ENCODE data around the gene ALCAM.

ALCAM gene

GRCh38 chr3:105440113-105440512 is 73.4 kb downstream of the ALCAM start:
- TF ChIP-seq ESRRG (CRISPR knock-in tag; IDR thresholded peaks at IDR 0.05), result no peak
- TF ChIP-seq RARB (CRISPR knock-in tag; IDR thresholded peaks at IDR 0.05), result no peak
- no peak for TF ChIP-seq CREB5 (CRISPR knock-in tag; IDR thresholded peaks at IDR 0.05; ENCODE audit: low read depth)
- TF ChIP-seq PATZ1 (CRISPR knock-in tag; IDR thresholded peaks at IDR 0.05; ENCODE audit: borderline replicate concordance), result no peak
- ATAC-seq, result no peak

DNA sequence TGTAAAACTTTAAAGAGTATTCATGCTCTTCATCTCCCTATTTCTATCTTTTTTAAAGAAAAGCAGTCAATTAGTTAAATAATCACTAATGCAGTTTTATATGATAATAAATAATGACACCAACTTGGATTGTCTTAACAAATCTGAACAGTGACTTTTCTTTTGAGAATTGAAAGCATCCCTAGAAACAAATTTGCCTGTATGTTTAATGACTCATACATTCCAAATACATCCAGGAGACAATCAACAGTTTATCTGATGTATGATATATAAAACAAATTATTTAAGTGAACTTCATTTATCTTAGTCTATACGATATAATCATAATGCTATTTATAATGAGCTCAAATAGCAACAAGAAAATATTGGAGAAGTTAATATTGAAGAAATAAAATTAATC is 78.0 kb downstream of the ALCAM start:
- no peak for TF ChIP-seq OSR1 (CRISPR knock-in tag; IDR thresholded peaks at IDR 0.05)
- peak; percentile 69 for TF ChIP-seq ISL1 (CRISPR knock-in tag; IDR thresholded peaks at IDR 0.05)
- peak; percentile 38; the same call in 1 of the 3 replicates for ATAC-seq

GRCh38 chr3:105448338-105448982 is 81.8 kb downstream of the ALCAM start:
- TF ChIP-seq TCF4 (CRISPR knock-in tag; IDR thresholded peaks at IDR 0.05; ENCODE audit: borderline replicate concordance), result peak; percentile 25; the same call in 1 of the 2 replicates
- TF ChIP-seq, protein P1, sequence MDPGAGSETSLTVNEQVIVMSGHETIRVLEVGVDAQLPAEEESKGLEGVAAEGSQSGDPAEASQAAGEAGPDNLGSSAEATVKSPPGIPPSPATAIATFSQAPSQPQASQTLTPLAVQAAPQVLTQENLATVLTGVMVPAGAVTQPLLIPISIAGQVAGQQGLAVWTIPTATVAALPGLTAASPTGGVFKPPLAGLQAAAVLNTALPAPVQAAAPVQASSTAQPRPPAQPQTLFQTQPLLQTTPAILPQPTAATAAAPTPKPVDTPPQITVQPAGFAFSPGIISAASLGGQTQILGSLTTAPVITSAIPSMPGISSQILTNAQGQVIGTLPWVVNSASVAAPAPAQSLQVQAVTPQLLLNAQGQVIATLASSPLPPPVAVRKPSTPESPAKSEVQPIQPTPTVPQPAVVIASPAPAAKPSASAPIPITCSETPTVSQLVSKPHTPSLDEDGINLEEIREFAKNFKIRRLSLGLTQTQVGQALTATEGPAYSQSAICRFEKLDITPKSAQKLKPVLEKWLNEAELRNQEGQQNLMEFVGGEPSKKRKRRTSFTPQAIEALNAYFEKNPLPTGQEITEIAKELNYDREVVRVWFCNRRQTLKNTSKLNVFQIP (CRISPR knock-in tag; IDR thresholded peaks at IDR 0.05; ENCODE audit: borderline replicate concordance, low read depth), result no peak
- peak; percentile 67 for ATAC-seq

DNA sequence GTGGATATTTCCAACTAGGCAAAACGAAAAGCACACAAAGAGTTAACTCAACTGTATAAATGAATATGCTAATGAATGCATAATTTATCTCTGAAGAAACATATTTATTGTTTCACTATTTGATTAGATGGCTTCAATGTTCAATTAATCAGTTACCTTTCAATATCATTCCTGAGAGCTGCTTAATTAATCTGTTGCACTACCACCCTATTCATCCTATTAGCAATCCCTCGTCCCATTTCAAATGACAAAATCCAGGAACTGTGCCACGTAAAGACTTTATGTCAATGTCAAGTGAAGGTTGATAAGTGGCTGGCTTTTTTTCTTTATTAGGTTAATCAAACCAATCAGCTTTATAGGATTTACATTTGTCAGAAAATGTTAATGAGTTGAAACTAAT is 82.7 kb downstream of the ALCAM start:
- ATAC-seq, result no peak

More for the DNA sequence above, 82.7 kb downstream of the ALCAM start:
- TF ChIP-seq ISL1 (CRISPR knock-in tag; IDR thresholded peaks at IDR 0.05) (no peak), BACH2 (CRISPR knock-in tag; IDR thresholded peaks at IDR 0.05; ENCODE audit: borderline replicate concordance) (no peak), TOX (CRISPR knock-in tag; IDR thresholded peaks at IDR 0.05; ENCODE audit: borderline replicate concordance) (no peak), PATZ1 (CRISPR knock-in tag; IDR thresholded peaks at IDR 0.05; ENCODE audit: borderline replicate concordance) (no peak), ZFP3 (CRISPR knock-in tag; IDR thresholded peaks at IDR 0.05) (no peak), CSDC2 (CRISPR knock-in tag; IDR thresholded peaks at IDR 0.05) (no peak), GLIS3 (CRISPR knock-in tag; IDR thresholded peaks at IDR 0.05) (no peak), OSR1 (CRISPR knock-in tag; IDR thresholded peaks at IDR 0.05) (no peak), ARNTL (CRISPR knock-in tag; IDR thresholded peaks at IDR 0.05; ENCODE audit: borderline replicate concordance, low read depth) (no peak), TCF4 (CRISPR knock-in tag; IDR thresholded peaks at IDR 0.05; ENCODE audit: borderline replicate concordance) (no peak), CREB5 (CRISPR knock-in tag; IDR thresholded peaks at IDR 0.05; ENCODE audit: low read depth) (no peak), ZC3H10 (CRISPR knock-in tag; IDR thresholded peaks at IDR 0.05) (no peak), ZNF565 (CRISPR knock-in tag; conservative IDR thresholded peaks at IDR 0.05; ENCODE audit: low read depth) (no peak), ZNF70 (CRISPR knock-in tag; IDR thresholded peaks at IDR 0.05) (no peak), CSRNP3 (CRISPR knock-in tag; IDR thresholded peaks at IDR 0.05) (no peak), RARB (CRISPR knock-in tag; IDR thresholded peaks at IDR 0.05) (no peak), ZNF8 (CRISPR knock-in tag; IDR thresholded peaks at IDR 0.05) (no peak)
- TF ChIP-seq, protein P2, sequence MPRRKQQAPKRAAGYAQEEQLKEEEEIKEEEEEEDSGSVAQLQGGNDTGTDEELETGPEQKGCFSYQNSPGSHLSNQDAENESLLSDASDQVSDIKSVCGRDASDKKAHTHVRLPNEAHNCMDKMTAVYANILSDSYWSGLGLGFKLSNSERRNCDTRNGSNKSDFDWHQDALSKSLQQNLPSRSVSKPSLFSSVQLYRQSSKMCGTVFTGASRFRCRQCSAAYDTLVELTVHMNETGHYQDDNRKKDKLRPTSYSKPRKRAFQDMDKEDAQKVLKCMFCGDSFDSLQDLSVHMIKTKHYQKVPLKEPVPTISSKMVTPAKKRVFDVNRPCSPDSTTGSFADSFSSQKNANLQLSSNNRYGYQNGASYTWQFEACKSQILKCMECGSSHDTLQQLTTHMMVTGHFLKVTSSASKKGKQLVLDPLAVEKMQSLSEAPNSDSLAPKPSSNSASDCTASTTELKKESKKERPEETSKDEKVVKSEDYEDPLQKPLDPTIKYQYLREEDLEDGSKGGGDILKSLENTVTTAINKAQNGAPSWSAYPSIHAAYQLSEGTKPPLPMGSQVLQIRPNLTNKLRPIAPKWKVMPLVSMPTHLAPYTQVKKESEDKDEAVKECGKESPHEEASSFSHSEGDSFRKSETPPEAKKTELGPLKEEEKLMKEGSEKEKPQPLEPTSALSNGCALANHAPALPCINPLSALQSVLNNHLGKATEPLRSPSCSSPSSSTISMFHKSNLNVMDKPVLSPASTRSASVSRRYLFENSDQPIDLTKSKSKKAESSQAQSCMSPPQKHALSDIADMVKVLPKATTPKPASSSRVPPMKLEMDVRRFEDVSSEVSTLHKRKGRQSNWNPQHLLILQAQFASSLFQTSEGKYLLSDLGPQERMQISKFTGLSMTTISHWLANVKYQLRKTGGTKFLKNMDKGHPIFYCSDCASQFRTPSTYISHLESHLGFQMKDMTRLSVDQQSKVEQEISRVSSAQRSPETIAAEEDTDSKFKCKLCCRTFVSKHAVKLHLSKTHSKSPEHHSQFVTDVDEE (CRISPR knock-in tag; IDR thresholded peaks at IDR 0.05), result no peak
- TF ChIP-seq, protein P1 (CRISPR knock-in tag; IDR thresholded peaks at IDR 0.05; ENCODE audit: borderline replicate concordance, low read depth), result no peak

All from SK-N-SH treated with all-trans-retinoic acid at 6 μM for 48 hours (cell line).